Activated CD8-positive, alpha-beta T cell treated with anti-CD3 and anti-CD28 coated beads for 36 hours (primary cell): Measurements from ENCODE around the gene ZMPSTE24. TPM values are rescaled to one million over a fixed set of nuclear protein-coding genes. Genes with fewer than 3 reads are reported as not detected.

Experiments
- ATAC-seq: fragments of 200-7000 bp; cut with Tn5 transposase; one replicate; pipeline ENCODE4 v1.10.0; 2021; ENCODE audit warnings: mild to moderate bottlenecking, moderate library complexity
- CTCF ChIA-PET: fragments of 350-600 bp; sonication (Branson Sonifier 250); formaldehyde crosslinking; loops from one replicate; lab custom pipeline; 2021; ENCODE audit warnings: antibody characterized with exemption; lab: Charles Lee
- POLR2A ChIA-PET: fragments of 350-600 bp; sonication (Branson Sonifier 250); formaldehyde crosslinking; loops from one replicate; lab custom pipeline; 2021; ENCODE audit warnings: antibody characterized with exemption; lab: Charles Lee
- DNase-seq: peaks from one replicate; pipeline ENCODE4 v3.0.0-alpha.2; 2020
- H3K27ac Mint-ChIP-seq: one replicate; pipeline ENCODE4 v1.8.0; 2021; ENCODE audit warnings: mild to moderate bottlenecking, mixed read lengths
- H3K27me3 Mint-ChIP-seq: one replicate; pipeline ENCODE4 v1.8.0; 2021; ENCODE audit warnings: mixed read lengths
- H3K36me3 Mint-ChIP-seq: one replicate; pipeline ENCODE4 v1.8.0; 2021; ENCODE audit warnings: low read depth, mixed read lengths
- H3K4me1 Mint-ChIP-seq: one replicate; pipeline ENCODE4 v1.8.0; 2021; ENCODE audit warnings: low read depth, mixed read lengths
- H3K4me3 Mint-ChIP-seq: one replicate; pipeline ENCODE4 v1.8.0; 2021; ENCODE audit warnings: mild to moderate bottlenecking, moderate library complexity, mixed read lengths
- H3K9me3 Mint-ChIP-seq: one replicate; pipeline ENCODE4 v1.8.0; 2021; ENCODE audit warnings: mixed read lengths
- intact Hi-C: fragments of 100-400 bp; cut with micrococcal nuclease; formaldehyde crosslinking; loops from one replicate; pipeline ENCODE4 v1.10.0; 2022
- total RNA-seq, 2 experiments: library from RNA; stranded (reverse); gene quantifications; one replicate each; pipeline ENCODE4 v1.2.3, GENCODE V29; 2021
- TF ChIP-seq, protein P1 (sequence below): fragments of 200-600 bp; IDR thresholded peaks from one replicate; pipeline ENCODE4 v1.8.0; 2022; ENCODE audit warnings: antibody characterized with exemption, mild to moderate bottlenecking

The ZMPSTE24 gene
- total RNA-seq, 2 experiments from 2014 or later: 20.1 to 21.2 TPM

DNA sequence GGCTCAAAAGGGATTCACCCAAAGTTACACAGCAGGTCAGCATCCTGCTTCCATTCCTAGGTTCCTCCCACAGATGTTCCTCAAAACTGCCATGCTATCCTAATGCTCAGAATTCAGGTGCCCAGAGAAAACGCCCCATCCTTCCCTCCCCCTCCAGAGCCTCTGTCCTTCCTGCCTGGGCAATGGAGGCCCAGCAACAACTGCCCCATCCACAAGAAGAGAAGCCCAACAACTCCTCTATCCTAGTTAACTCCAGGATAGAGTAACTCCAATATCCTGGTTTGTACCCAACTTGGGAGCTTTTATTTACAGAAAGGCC, 42.2 kb downstream of the ZMPSTE24 start:
- intact Hi-C loops: no loop called here
- Mint-ChIP-seq H3K27ac (no peak overlapping the region), H3K4me3 (no peak overlapping the region), H3K4me1 (no peaks in the 10 kb centered on the region), H3K9me3 (no peaks in the 10 kb centered on the region), H3K36me3 (no peaks in the 10 kb centered on the region), H3K27me3 (no peaks in the 10 kb centered on the region)
- TF ChIP-seq, protein P1, sequence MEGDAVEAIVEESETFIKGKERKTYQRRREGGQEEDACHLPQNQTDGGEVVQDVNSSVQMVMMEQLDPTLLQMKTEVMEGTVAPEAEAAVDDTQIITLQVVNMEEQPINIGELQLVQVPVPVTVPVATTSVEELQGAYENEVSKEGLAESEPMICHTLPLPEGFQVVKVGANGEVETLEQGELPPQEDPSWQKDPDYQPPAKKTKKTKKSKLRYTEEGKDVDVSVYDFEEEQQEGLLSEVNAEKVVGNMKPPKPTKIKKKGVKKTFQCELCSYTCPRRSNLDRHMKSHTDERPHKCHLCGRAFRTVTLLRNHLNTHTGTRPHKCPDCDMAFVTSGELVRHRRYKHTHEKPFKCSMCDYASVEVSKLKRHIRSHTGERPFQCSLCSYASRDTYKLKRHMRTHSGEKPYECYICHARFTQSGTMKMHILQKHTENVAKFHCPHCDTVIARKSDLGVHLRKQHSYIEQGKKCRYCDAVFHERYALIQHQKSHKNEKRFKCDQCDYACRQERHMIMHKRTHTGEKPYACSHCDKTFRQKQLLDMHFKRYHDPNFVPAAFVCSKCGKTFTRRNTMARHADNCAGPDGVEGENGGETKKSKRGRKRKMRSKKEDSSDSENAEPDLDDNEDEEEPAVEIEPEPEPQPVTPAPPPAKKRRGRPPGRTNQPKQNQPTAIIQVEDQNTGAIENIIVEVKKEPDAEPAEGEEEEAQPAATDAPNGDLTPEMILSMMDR: no peak
- ATAC-seq (no peak), DNase-seq (no peak)
- ChIA-PET CTCF (interaction anchor here (1.0 kb wide), 1 partner anchor 147 kb away, joined by 3 read pairs; no protein-coding TSS in a partner anchor), POLR2A (interaction anchor here (1.3 kb wide), 1 partner anchor 9 kb away, joined by 5 read pairs; no protein-coding TSS in a partner anchor)

DNA sequence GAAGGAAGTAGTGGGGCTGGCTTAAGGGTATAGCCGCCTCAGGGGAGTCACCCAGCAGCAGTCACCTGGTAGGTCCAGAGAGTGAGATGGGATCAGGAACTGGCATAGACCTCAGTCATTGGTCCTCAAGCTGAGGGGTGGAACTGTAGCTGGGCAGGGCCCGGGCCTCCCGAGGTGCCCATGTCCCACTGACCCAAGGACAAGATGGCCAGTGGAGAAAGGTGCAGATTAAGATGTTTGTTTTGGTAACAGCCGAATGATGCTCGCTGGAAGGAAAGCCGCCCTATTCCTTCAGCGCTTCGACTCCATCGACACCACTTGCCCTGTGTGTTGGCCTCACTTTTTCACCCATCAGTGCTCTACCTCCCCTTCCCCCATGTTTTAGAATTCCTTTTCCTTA, 42.6 kb downstream of the ZMPSTE24 start:
- intact Hi-C loops: no loop called here
- ATAC-seq (no peak), DNase-seq (no peak)
- Mint-ChIP-seq H3K36me3 (no peaks in the 10 kb centered on the region), H3K4me3 (no peak overlapping the region), H3K27ac (no peak overlapping the region), H3K27me3 (no peaks in the 10 kb centered on the region), H3K9me3 (no peaks in the 10 kb centered on the region), H3K4me1 (no peaks in the 10 kb centered on the region)
- CTCF ChIA-PET: no interaction called here
- TF ChIP-seq, protein P1: no peak
- POLR2A ChIA-PET: interaction anchor here (0.9 to 1.3 kb wide), 2 partner anchors 9 to 15 kb away, joined by 3 to 5 read pairs; no protein-coding TSS in a partner anchor

DNA sequence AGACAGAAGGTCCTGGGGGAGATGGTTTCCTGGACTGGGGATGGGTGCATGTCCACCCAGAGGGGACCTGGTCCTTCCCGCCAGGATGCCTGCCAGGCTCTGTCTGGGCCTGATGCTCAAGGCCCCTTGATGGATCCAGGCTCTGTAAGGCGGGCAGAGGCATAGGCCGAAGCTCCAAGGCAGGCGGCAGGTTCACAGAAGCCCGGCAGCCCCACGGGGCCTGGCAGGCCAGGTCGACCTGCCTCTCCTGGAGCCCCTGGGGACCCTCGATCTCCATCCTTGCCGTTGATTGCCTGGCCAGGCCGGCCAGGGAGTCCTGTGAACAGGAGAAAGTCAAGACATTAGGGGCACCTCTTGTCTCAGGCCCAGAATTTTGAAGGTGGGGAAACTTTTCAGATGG, 43.0 kb downstream of the ZMPSTE24 start:
- Mint-ChIP-seq H3K4me1 (no peaks in the 10 kb centered on the region), H3K9me3 (no peaks in the 10 kb centered on the region), H3K4me3 (no peak overlapping the region), H3K27ac (no peak overlapping the region), H3K36me3 (no peaks in the 10 kb centered on the region), H3K27me3 (no peaks in the 10 kb centered on the region)
- CTCF ChIA-PET: no interaction called here
- ATAC-seq: no peak
- DNase-seq: no peak
- intact Hi-C loops: no loop called here
- TF ChIP-seq, protein P1: no peak
- POLR2A ChIA-PET: interaction anchor here (0.9 to 1.3 kb wide), 2 partner anchors 9 to 14 kb away, joined by 3 to 5 read pairs; no protein-coding TSS in a partner anchor

DNA sequence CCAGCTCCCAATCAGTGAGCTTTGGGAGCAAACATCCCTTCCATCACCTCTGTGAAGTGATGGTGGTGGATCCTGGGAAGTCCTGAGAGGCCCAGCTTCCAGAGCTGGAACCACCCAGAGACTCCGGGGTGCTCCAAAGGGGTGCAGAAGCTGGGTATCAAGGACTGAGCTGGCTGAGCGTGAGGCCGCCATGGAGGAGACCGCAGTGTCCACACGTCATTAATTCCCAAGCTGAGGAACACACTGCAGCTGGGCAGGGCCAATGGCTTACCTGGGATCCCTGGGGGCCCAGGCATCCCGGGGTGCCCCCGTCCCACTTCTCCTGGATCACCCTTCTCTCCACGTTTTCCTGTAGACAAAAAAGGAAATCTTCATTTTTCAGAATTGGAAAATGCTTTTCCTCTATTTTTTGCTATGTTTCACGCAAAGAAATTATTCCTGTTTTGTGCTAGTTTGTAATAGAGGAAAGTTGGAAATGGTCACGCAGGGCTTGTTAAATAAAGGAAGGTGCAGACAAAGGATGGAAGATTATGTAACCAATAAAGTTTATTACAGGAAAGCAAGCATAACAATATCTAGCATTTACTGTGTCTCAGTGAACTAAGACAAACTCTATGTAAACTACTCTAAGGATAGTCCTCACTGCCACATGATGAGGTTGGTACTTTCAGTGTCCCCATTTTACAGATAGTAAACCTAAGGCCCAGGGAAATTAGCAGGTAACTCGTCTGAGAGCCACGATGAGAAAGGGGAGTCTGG, 43.7 kb downstream of the ZMPSTE24 start:
- no peak for DNase-seq
- intact Hi-C loops: no loop called here
- no peaks in the 10 kb centered on the region for H3K4me1 Mint-ChIP-seq
- no peak for ATAC-seq
- TF ChIP-seq, protein P1: no peak
- no peak overlapping the region for H3K27ac Mint-ChIP-seq
- CTCF ChIA-PET: no interaction called here
- H3K27me3 Mint-ChIP-seq: no peaks in the 10 kb centered on the region
- no peak overlapping the region for H3K4me3 Mint-ChIP-seq
- H3K36me3 Mint-ChIP-seq: no peaks in the 10 kb centered on the region
- POLR2A ChIA-PET: interaction anchor here (0.9 kb wide), 1 partner anchor 14 kb away, joined by 3 read pairs; no protein-coding TSS in a partner anchor
- no peaks in the 10 kb centered on the region for H3K9me3 Mint-ChIP-seq

DNA sequence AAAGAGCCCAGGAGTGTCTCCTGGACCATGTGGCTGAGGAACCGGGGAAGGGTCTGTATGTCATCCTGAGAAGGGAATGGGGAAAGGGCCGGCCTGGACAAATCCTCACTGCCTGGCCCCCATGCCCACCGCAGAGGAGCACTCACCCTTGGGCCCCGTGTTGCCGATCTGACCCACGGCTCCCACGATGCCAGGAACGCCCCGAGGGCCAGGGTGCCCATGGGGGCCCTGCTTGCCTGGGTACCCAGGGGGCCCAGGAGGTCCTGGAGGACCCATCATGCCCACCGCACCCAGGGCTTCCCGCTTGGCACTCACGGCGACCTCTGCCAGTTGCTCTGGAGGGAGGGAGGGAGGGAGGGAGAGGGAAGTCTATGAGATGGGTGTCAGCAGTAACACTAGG, 44.4 kb downstream of the ZMPSTE24 start:
- ChIA-PET CTCF (no interaction called here), POLR2A (no interaction called here)
- H3K4me3 Mint-ChIP-seq: no peak overlapping the region
- no peak for DNase-seq
- TF ChIP-seq, protein P1: no peak
- H3K27me3 Mint-ChIP-seq: no peaks in the 10 kb centered on the region
- H3K9me3 Mint-ChIP-seq: no peaks in the 10 kb centered on the region
- no peaks in the 10 kb centered on the region for H3K36me3 Mint-ChIP-seq
- H3K4me1 Mint-ChIP-seq: no peaks in the 10 kb centered on the region
- no peak for ATAC-seq
- intact Hi-C loops: no loop called here
- no peak overlapping the region for H3K27ac Mint-ChIP-seq
